Natural killer cell (primary cell): ENCODE data around the gene BARX1. TPM values are rescaled to one million over a fixed set of nuclear protein-coding genes. Genes with fewer than 3 reads are reported as not detected.

Experiments
- ATAC-seq, 3 donors: fragments of 150-1000 bp in 2 of 3; fragments of 200-7000 bp in 1 of 3; cut with Tn5 transposase; 1 replicate in 1 of 3; 2 replicates in 2 of 3; pipeline ENCODE4 v1.10.0; 2021; ENCODE audit warnings: mild to moderate bottlenecking in 2 of 3, moderate library complexity in 2 of 3
- DNase-seq, 2 donors: peaks; one replicate each; pipeline versions ENCODE4 v3.0.0 to v3.0.0-alpha.2; 2013 to 2021; ENCODE audit warnings: mixed read lengths in 1 of 2
- H3K27ac ChIP-seq: one replicate; pipeline ENCODE4 v1.5.1; 2013; ENCODE audit warnings: mild to moderate bottlenecking, low read length
- H3K27me3 ChIP-seq: one replicate; pipeline ENCODE4 v1.6.1; 2013; ENCODE audit warnings: low read length; ENCODE audit not compliant: control insufficient read depth, insufficient read depth
- H3K36me3 ChIP-seq: one replicate; pipeline ENCODE4 v1.6.1; 2013; ENCODE audit warnings: low read length; ENCODE audit not compliant: control insufficient read depth, insufficient read depth
- H3K4me1 ChIP-seq: one replicate; pipeline ENCODE4 v1.6.1; 2013; ENCODE audit warnings: low read length; ENCODE audit not compliant: control insufficient read depth, insufficient read depth
- H3K4me3 ChIP-seq: one replicate; pipeline ENCODE4 v1.5.1; 2013; ENCODE audit warnings: low read length
- H3K9me3 ChIP-seq: one replicate; pipeline ENCODE4 v1.6.1; 2013; ENCODE audit warnings: low read length; ENCODE audit not compliant: control insufficient read depth, insufficient read depth
- H3K27ac Mint-ChIP-seq, 2 donors: one replicate each; pipeline ENCODE4 v1.8.0; 2022; ENCODE audit warnings: mild to moderate bottlenecking in 2 of 2, mixed read lengths in 2 of 2, moderate library complexity in 1 of 2
- H3K27me3 Mint-ChIP-seq, 2 donors: one replicate each; pipeline ENCODE4 v1.8.0; 2022; ENCODE audit warnings: low read depth in 2 of 2, mixed read lengths in 2 of 2
- H3K36me3 Mint-ChIP-seq: one replicate; pipeline ENCODE4 v1.8.0; 2022; ENCODE audit warnings: mixed read lengths
- H3K4me1 Mint-ChIP-seq, 2 donors: one replicate each; pipeline ENCODE4 v1.8.0; 2022; ENCODE audit warnings: mixed read lengths in 2 of 2
- H3K4me3 Mint-ChIP-seq: one replicate; pipeline ENCODE4 v1.8.0; 2022; ENCODE audit warnings: mild to moderate bottlenecking, moderate library complexity, mixed read lengths
- H3K9me3 Mint-ChIP-seq, 2 donors: one replicate each; pipeline ENCODE4 v1.8.0; 2022; ENCODE audit warnings: mixed read lengths in 2 of 2
- CTCF ChIP-seq: fragments of 200-600 bp; IDR thresholded peaks from one replicate; pipeline ENCODE4 v1.8.0; 2022; ENCODE audit warnings: antibody characterized with exemption
- WGBS: methylation state at CpG from one replicate; pipeline ENCODE4 v1.1.7; 2013; ENCODE audit warnings: missing lambda C conversion rate; ENCODE audit not compliant: insufficient coverage; 5-methylcytosine and 5-hydroxymethylcytosine counted together
- intact Hi-C: fragments of 100-400 bp; cut with micrococcal nuclease; formaldehyde crosslinking; loops from one replicate; pipeline ENCODE4 v1.14.2; 2022
- total RNA-seq, 4 donors: library from RNA; stranded (reverse); fragments of 120-200 nt in 1 of 4; gene quantifications; one replicate each; pipeline versions ENCODE4 v1.2.3 to v1.2.4, GENCODE V29; 2013 to 2022

Gene BARX1
- total RNA-seq, 3 donors from 2014 or later (not counting 1 experiment from before 2014, with no cell fraction given), result not detected

- no peaks in the 10 kb centered on the region for H3K4me1 ChIP-seq
- WGBS, result 89% methylated on average over 25 of the region's 25 CpGs
- peaks cover 20 to 27% of the 10 kb centered on the region in 2 donors for H3K27me3 Mint-ChIP-seq
- intact Hi-C loops, result no loop called here
- DNase-seq, result no peak
- H3K4me3 ChIP-seq, result no peak overlapping the region
- no peaks in the 10 kb centered on the region for H3K9me3 ChIP-seq
- no peak for ATAC-seq
- H3K27ac Mint-ChIP-seq, result no peak overlapping the region
- no peak for TF ChIP-seq CTCF
- no peaks in the 10 kb centered on the region for H3K9me3 Mint-ChIP-seq
- H3K4me3 Mint-ChIP-seq, result no peak overlapping the region
- H3K27ac ChIP-seq, result no peak overlapping the region
- no peaks in the 10 kb centered on the region for H3K36me3 ChIP-seq
- no peaks in the 10 kb centered on the region for H3K27me3 ChIP-seq
- H3K4me1 Mint-ChIP-seq, result no peaks in the 10 kb centered on the region
- no peaks in the 10 kb centered on the region for H3K36me3 Mint-ChIP-seq
Measured at GRCh38 chr9:93968451-93969327, 13.5 kb upstream of the BARX1 start.

- peaks cover 7 to 8% of the 10 kb centered on the region in 2 donors for H3K4me1 Mint-ChIP-seq
- Histone ChIP-seq H3K4me3 (no peak overlapping the region), H3K27me3 (no peaks in the 10 kb centered on the region), H3K9me3 (no peaks in the 10 kb centered on the region), H3K27ac (no peak overlapping the region), H3K4me1 (peaks cover 4% of the 10 kb centered on the region), H3K36me3 (no peaks in the 10 kb centered on the region)
- no peak for DNase-seq
- no peaks in the 10 kb centered on the region for H3K36me3 Mint-ChIP-seq
- no peak overlapping the region for H3K4me3 Mint-ChIP-seq
- no peak for ATAC-seq
- intact Hi-C loops, result no loop called here
- peaks cover 19 to 23% of the 10 kb centered on the region in 2 donors for H3K27me3 Mint-ChIP-seq
- 82% methylated on average over 10 of the region's 13 CpGs for WGBS
- TF ChIP-seq CTCF, result no peak
- no peak overlapping the region for H3K27ac Mint-ChIP-seq
- H3K9me3 Mint-ChIP-seq, result no peaks in the 10 kb centered on the region
Measured at GRCh38 chr9:93967020-93967803, 12.1 kb upstream of the BARX1 start.

- 85% methylated on average over 10 of the region's 11 CpGs for WGBS
- H3K4me1 Mint-ChIP-seq, result peaks cover 8 to 11% of the 10 kb centered on the region in 2 donors
- H3K36me3 Mint-ChIP-seq, result no peaks in the 10 kb centered on the region
- H3K9me3 ChIP-seq, result no peaks in the 10 kb centered on the region
- no peaks in the 10 kb centered on the region for H3K36me3 ChIP-seq
- H3K27ac Mint-ChIP-seq, result no peak overlapping the region
- H3K4me3 ChIP-seq, result no peak overlapping the region
- no peak for TF ChIP-seq CTCF
- no peak overlapping the region for H3K4me3 Mint-ChIP-seq
- no peak overlapping the region for H3K27ac ChIP-seq
- H3K27me3 ChIP-seq, result peaks cover 8% of the 10 kb centered on the region
- DNase-seq (no peak), ATAC-seq (no peak)
- H3K4me1 ChIP-seq, result peaks cover 4% of the 10 kb centered on the region
- peaks cover 26 to 27% of the 10 kb centered on the region in 2 donors for H3K27me3 Mint-ChIP-seq
- H3K9me3 Mint-ChIP-seq, result no peaks in the 10 kb centered on the region
- intact Hi-C loops, result no loop called here
Measured at GRCh38 chr9:93965830-93966577, 10.8 kb upstream of the BARX1 start.
